BLaER1 (cell line): ENCODE results near the gene PLEKHA7.

ENCODE experiments used
- H3K27ac ChIP-seq: shearing (Covaris generic); formaldehyde crosslinking; 2 replicates; pipeline ENCODE4 v1.8.1; 2022
- H3K27me3 ChIP-seq: shearing (Covaris generic); formaldehyde crosslinking; 2 replicates; pipeline ENCODE4 v1.8.1; 2022
- H3K36me3 ChIP-seq: shearing (Covaris generic); formaldehyde crosslinking; 2 replicates; pipeline ENCODE4 v1.8.1; 2022
- H3K4me1 ChIP-seq: shearing (Covaris generic); formaldehyde crosslinking; 2 replicates; pipeline ENCODE4 v1.8.1; 2022
- H3K4me2 ChIP-seq: shearing (Covaris generic); formaldehyde crosslinking; 2 replicates; pipeline ENCODE4 v1.8.1; 2022
- H3K4me3 ChIP-seq: shearing (Covaris generic); formaldehyde crosslinking; 2 replicates; pipeline ENCODE4 v1.8.1; 2022
- H3K9ac ChIP-seq: shearing (Covaris generic); formaldehyde crosslinking; 2 replicates; pipeline ENCODE4 v1.8.1; 2022
- H3K9me3 ChIP-seq: shearing (Covaris generic); formaldehyde crosslinking; 2 replicates; pipeline ENCODE4 v1.8.1; 2022
- H4K20me1 ChIP-seq: shearing (Covaris generic); formaldehyde crosslinking; 2 replicates; pipeline ENCODE4 v1.8.1; 2022
- Cebpa-rat ChIP-seq: shearing (Covaris generic); IDR thresholded peaks from 2 replicates; pipeline ENCODE4 v1.8.1; 2022

Gene PLEKHA7

GRCh38 chr11:16997624-16998023 lies 16.6 kb downstream of the PLEKHA7 start:
- Histone ChIP-seq H3K9ac (no peak overlapping the region), H3K27me3 (no peaks in the 10 kb centered on the region), H3K9me3 (no peaks in the 10 kb centered on the region), H3K36me3 (no peaks in the 10 kb centered on the region), H4K20me1 (no peaks in the 10 kb centered on the region), H3K27ac (no peak overlapping the region), H3K4me1 (no peaks in the 10 kb centered on the region), H3K4me3 (no peak overlapping the region), H3K4me2 (no peak overlapping the region)
- TF ChIP-seq Cebpa-rat, result no peak

GRCh38 chr11:16993495-16993894 lies 20.7 kb downstream of the PLEKHA7 start:
- no peaks in the 10 kb centered on the region for H3K27me3 ChIP-seq

GRCh38 chr11:16992846-16993245 lies 21.4 kb downstream of the PLEKHA7 start:
- no peaks in the 10 kb centered on the region for H3K36me3 ChIP-seq
- H4K20me1 ChIP-seq, result no peaks in the 10 kb centered on the region
- H3K4me3 ChIP-seq, result no peak overlapping the region
- H3K9me3 ChIP-seq, result no peaks in the 10 kb centered on the region
- H3K27ac ChIP-seq, result no peak overlapping the region
- H3K27me3 ChIP-seq, result no peaks in the 10 kb centered on the region
- H3K9ac ChIP-seq, result no peak overlapping the region
- no peak for TF ChIP-seq Cebpa-rat
- no peaks in the 10 kb centered on the region for H3K4me1 ChIP-seq
- H3K4me2 ChIP-seq, result no peak overlapping the region

More at GRCh38 chr11:16993495-16993894, 20.7 kb downstream of the PLEKHA7 start:
- no peaks in the 10 kb centered on the region for H3K4me1 ChIP-seq
- no peaks in the 10 kb centered on the region for H3K36me3 ChIP-seq
- no peak for TF ChIP-seq Cebpa-rat
- no peak overlapping the region for H3K27ac ChIP-seq
- H3K4me3 ChIP-seq, result no peak overlapping the region
- no peak overlapping the region for H3K9ac ChIP-seq
- H4K20me1 ChIP-seq, result no peaks in the 10 kb centered on the region
- H3K4me2 ChIP-seq, result no peak overlapping the region
- H3K9me3 ChIP-seq, result no peaks in the 10 kb centered on the region

GRCh38 chr11:16989554-16989953 lies 24.7 kb downstream of the PLEKHA7 start:
- Histone ChIP-seq H3K27ac (no peak overlapping the region), H3K27me3 (no peaks in the 10 kb centered on the region), H3K36me3 (no peaks in the 10 kb centered on the region), H3K9ac (no peak overlapping the region), H3K9me3 (no peaks in the 10 kb centered on the region), H3K4me1 (peaks cover 10% of the 10 kb centered on the region), H3K4me3 (no peak overlapping the region), H4K20me1 (no peaks in the 10 kb centered on the region), H3K4me2 (no peak overlapping the region)
- no peak for TF ChIP-seq Cebpa-rat

- peaks cover 15% of the 10 kb centered on the region for H3K4me1 ChIP-seq
- no peak overlapping the region for H3K9ac ChIP-seq
- no peak overlapping the region for H3K4me3 ChIP-seq
- no peaks in the 10 kb centered on the region for H3K36me3 ChIP-seq
- H3K4me2 ChIP-seq, result no peak overlapping the region
- H4K20me1 ChIP-seq, result no peaks in the 10 kb centered on the region
- H3K27me3 ChIP-seq, result no peaks in the 10 kb centered on the region
- no peak overlapping the region for H3K27ac ChIP-seq
- no peaks in the 10 kb centered on the region for H3K9me3 ChIP-seq
- no peak for TF ChIP-seq Cebpa-rat
Measured at GRCh38 chr11:16987205-16987568, 27.0 kb downstream of the PLEKHA7 start.

- TF ChIP-seq Cebpa-rat, result no peak
- Histone ChIP-seq H4K20me1 (no peaks in the 10 kb centered on the region), H3K4me2 (peak overlapping the region; percentile 38), H3K27me3 (no peaks in the 10 kb centered on the region), H3K4me1 (peaks cover 15% of the 10 kb centered on the region), H3K27ac (no peak overlapping the region), H3K9me3 (no peaks in the 10 kb centered on the region), H3K36me3 (no peaks in the 10 kb centered on the region), H3K9ac (no peak overlapping the region), H3K4me3 (no peak overlapping the region)
Measured at GRCh38 chr11:16986434-16987204, 27.6 kb downstream of the PLEKHA7 start.

GRCh38 chr11:16985297-16985696 lies 28.9 kb downstream of the PLEKHA7 start:
- H3K27me3 ChIP-seq, result no peaks in the 10 kb centered on the region
- TF ChIP-seq Cebpa-rat, result no peak
- H4K20me1 ChIP-seq, result no peaks in the 10 kb centered on the region
- H3K4me2 ChIP-seq, result no peak overlapping the region
- H3K4me1 ChIP-seq, result peaks cover 15% of the 10 kb centered on the region
- H3K27ac ChIP-seq, result no peak overlapping the region
- H3K4me3 ChIP-seq, result no peak overlapping the region
- no peak overlapping the region for H3K9ac ChIP-seq
- H3K36me3 ChIP-seq, result no peaks in the 10 kb centered on the region
- no peaks in the 10 kb centered on the region for H3K9me3 ChIP-seq

- Histone ChIP-seq H3K27me3 (no peaks in the 10 kb centered on the region), H4K20me1 (no peaks in the 10 kb centered on the region), H3K4me3 (no peak overlapping the region), H3K27ac (no peak overlapping the region), H3K9me3 (no peaks in the 10 kb centered on the region), H3K4me1 (peaks cover 15% of the 10 kb centered on the region), H3K4me2 (no peak overlapping the region), H3K9ac (no peak overlapping the region), H3K36me3 (no peaks in the 10 kb centered on the region)
- TF ChIP-seq Cebpa-rat, result no peak
Measured at GRCh38 chr11:16984229-16984628, 30.0 kb downstream of the PLEKHA7 start.

- no peak overlapping the region for H3K27ac ChIP-seq
- H3K4me2 ChIP-seq, result no peak overlapping the region
- TF ChIP-seq Cebpa-rat, result no peak
- no peaks in the 10 kb centered on the region for H3K9me3 ChIP-seq
- no peak overlapping the region for H3K4me3 ChIP-seq
- H3K27me3 ChIP-seq, result no peaks in the 10 kb centered on the region
- no peak overlapping the region for H3K9ac ChIP-seq
- no peaks in the 10 kb centered on the region for H3K36me3 ChIP-seq
- H4K20me1 ChIP-seq, result no peaks in the 10 kb centered on the region
- peaks cover 15% of the 10 kb centered on the region for H3K4me1 ChIP-seq
Measured at GRCh38 chr11:16982809-16983208, 31.4 kb downstream of the PLEKHA7 start.

GRCh38 chr11:16982256-16982671 lies 31.9 kb downstream of the PLEKHA7 start:
- H3K27me3 ChIP-seq, result no peaks in the 10 kb centered on the region
- no peak overlapping the region for H3K4me3 ChIP-seq
- TF ChIP-seq Cebpa-rat, result no peak
- no peak overlapping the region for H3K4me2 ChIP-seq
- no peaks in the 10 kb centered on the region for H3K36me3 ChIP-seq
- no peak overlapping the region for H3K27ac ChIP-seq
- H3K4me1 ChIP-seq, result peaks cover 15% of the 10 kb centered on the region
- H3K9ac ChIP-seq, result no peak overlapping the region
- H4K20me1 ChIP-seq, result no peaks in the 10 kb centered on the region
- H3K9me3 ChIP-seq, result no peaks in the 10 kb centered on the region

GRCh38 chr11:16981651-16982194 lies 32.5 kb downstream of the PLEKHA7 start:
- no peaks in the 10 kb centered on the region for H3K9me3 ChIP-seq
- H3K4me2 ChIP-seq, result no peak overlapping the region
- H3K4me1 ChIP-seq, result peaks cover 14% of the 10 kb centered on the region
- no peaks in the 10 kb centered on the region for H4K20me1 ChIP-seq
- TF ChIP-seq Cebpa-rat, result no peak
- no peak overlapping the region for H3K27ac ChIP-seq
- no peak overlapping the region for H3K9ac ChIP-seq
- no peaks in the 10 kb centered on the region; the same call in 1 of the 2 replicates for H3K27me3 ChIP-seq
- no peak overlapping the region for H3K4me3 ChIP-seq
- H3K36me3 ChIP-seq, result no peaks in the 10 kb centered on the region
